Caco-2 (cell line): ENCODE data around the gene TELO2. TPM values are rescaled to one million over a fixed set of nuclear protein-coding genes. Genes with fewer than 3 reads are reported as not detected.

ENCODE experiments used
- BruUV-seq: library from RNA; stranded (reverse); fragments of 400-500 nt; replicated peaks from 2 replicates; lab custom pipeline; 2021; lab: Mats Ljungman, UMichigan
- CTCF ChIA-PET: fragments of 300-600 bp; sonication (Branson Sonifier 250); formaldehyde crosslinking; loops from one replicate; lab custom pipeline; 2022; ENCODE audit warnings: antibody characterized with exemption; lab: Charles Lee
- POLR2A ChIA-PET: fragments of 300-600 bp; sonication (Branson Sonifier 250); formaldehyde crosslinking; loops from one replicate; lab custom pipeline; 2022; ENCODE audit warnings: antibody characterized with exemption; lab: Charles Lee
- DNase-seq, 2 experiments: peaks; one replicate each; pipeline versions ENCODE4 v3.0.0 to v3.0.0-alpha.2; 2020 to 2022
- H3K27me3 ChIP-seq: replicated peaks from 2 replicates; pipeline ENCODE4 v1.6.0; 2011; ENCODE audit warnings: low read length; ENCODE audit not compliant: control insufficient read depth, insufficient read depth
- H3K36me3 ChIP-seq: 2 replicates; pipeline ENCODE4 v1.5.1; 2011; ENCODE audit warnings: low read length; ENCODE audit not compliant: control insufficient read depth, insufficient read depth
- H3K4me1 ChIP-seq: fragments of 250-450 bp; sonication (Bioruptor Pico); 2 replicates; pipeline ENCODE4 v1.5.1; 2020; ENCODE audit warnings: mild to moderate bottlenecking
- H3K4me3 ChIP-seq: 2 replicates; pipeline ENCODE4 v1.5.1; 2011; ENCODE audit warnings: low read depth, mild to moderate bottlenecking, control low read depth, low read length
- H3K9me3 ChIP-seq: fragments of 250-450 bp; sonication (Bioruptor Pico); 2 replicates; pipeline ENCODE4 v1.5.1; 2020; ENCODE audit warnings: mild to moderate bottlenecking, moderate library complexity
- H3K27ac Mint-ChIP-seq: one replicate; pipeline ENCODE4 v1.8.0; 2022; ENCODE audit warnings: mixed read lengths; ENCODE audit not compliant: unreplicated experiment
- H3K27me3 Mint-ChIP-seq: one replicate; pipeline ENCODE4 v1.8.0; 2022; ENCODE audit warnings: mixed read lengths; ENCODE audit not compliant: insufficient read depth, unreplicated experiment
- H3K36me3 Mint-ChIP-seq: one replicate; pipeline ENCODE4 v1.8.0; 2022; ENCODE audit warnings: mild to moderate bottlenecking, mixed read lengths; ENCODE audit not compliant: insufficient read depth, unreplicated experiment
- H3K4me1 Mint-ChIP-seq: one replicate; pipeline ENCODE4 v1.8.0; 2022; ENCODE audit warnings: low read depth, mixed read lengths; ENCODE audit not compliant: unreplicated experiment
- H3K4me3 Mint-ChIP-seq: one replicate; pipeline ENCODE4 v1.8.0; 2022; ENCODE audit warnings: mild to moderate bottlenecking, moderate library complexity, mixed read lengths; ENCODE audit not compliant: unreplicated experiment
- H3K9me3 Mint-ChIP-seq: one replicate; pipeline ENCODE4 v1.8.0; 2022; ENCODE audit warnings: mixed read lengths; ENCODE audit not compliant: unreplicated experiment
- CTCF ChIP-seq, 2 experiments: fragments of 200-600 bp in 1 of 2; IDR thresholded peaks; 1 replicate in 1 of 2; 2 replicates in 1 of 2; pipeline versions ENCODE4 v1.5.1 to v1.8.0; 2011 to 2022; ENCODE audit warnings: antibody characterized with exemption in 1 of 2, control low read depth in 1 of 2, inconsistent platforms in 1 of 2, low read depth in 1 of 2, low read length in 1 of 2, mild to moderate bottlenecking in 1 of 2, moderate library complexity in 1 of 2; ENCODE audit not compliant: insufficient read depth in 1 of 2, severe bottlenecking in 1 of 2, unreplicated experiment in 1 of 2
- intact Hi-C: fragments of 100-400 bp; cut with micrococcal nuclease; formaldehyde crosslinking; loops from one replicate; pipeline ENCODE4 v1.10.0; 2022; ENCODE audit not compliant: unreplicated experiment
- total RNA-seq: library from RNA; stranded (reverse); gene quantifications from 2 replicates; pipeline ENCODE4 v1.2.3, GENCODE V29; 2022

The TELO2 gene
- total RNA-seq, 1 experiment from 2014 or later: 55.7 TPM

GRCh38 chr16:1506494-1507213, 13.5 kb downstream of the TELO2 start:
- Mint-ChIP-seq H3K36me3 (peaks cover 50% of the 10 kb centered on the region), H3K9me3 (no peaks in the 10 kb centered on the region), H3K27ac (no peak overlapping the region), H3K27me3 (no peaks in the 10 kb centered on the region), H3K4me3 (no peak overlapping the region), H3K4me1 (no peaks in the 10 kb centered on the region)
- DNase-seq: no peak
- no peak for TF ChIP-seq CTCF (IDR thresholded peaks at IDR 0.05; ENCODE audit: insufficient read depth in 1 of 2, low read depth in 1 of 2, low read length in 1 of 2, severe bottlenecking in 1 of 2, unreplicated experiment in 1 of 2)
- no peaks in the 10 kb centered on the region for H3K27me3 ChIP-seq
- CTCF ChIA-PET: no interaction called here
- POLR2A ChIA-PET: no interaction called here
- intact Hi-C loops: no loop called here
- no TSS peak for BruUV-seq
- H3K4me1 ChIP-seq: no peaks in the 10 kb centered on the region
- peaks cover 3% of the 10 kb centered on the region for H3K36me3 ChIP-seq
- H3K4me3 ChIP-seq: no peak overlapping the region
- H3K9me3 ChIP-seq: no peaks in the 10 kb centered on the region

- intact Hi-C loops: no loop called here
- H3K9me3 Mint-ChIP-seq: no peaks in the 10 kb centered on the region
- H3K4me1 Mint-ChIP-seq: no peaks in the 10 kb centered on the region
Observed at GRCh38 chr16:1508494-1509187, 15.5 kb downstream of the TELO2 start.

More at GRCh38 chr16:1508494-1509187, 15.5 kb downstream of the TELO2 start:
- Mint-ChIP-seq H3K27me3 (no peaks in the 10 kb centered on the region), H3K4me3 (no peak overlapping the region), H3K27ac (no peak overlapping the region), H3K36me3 (peaks cover 46% of the 10 kb centered on the region)
- ChIA-PET CTCF (no interaction called here), POLR2A (no interaction called here)
- Histone ChIP-seq H3K27me3 (no peaks in the 10 kb centered on the region), H3K9me3 (no peaks in the 10 kb centered on the region), H3K4me3 (no peak overlapping the region), H3K36me3 (peaks cover 3% of the 10 kb centered on the region), H3K4me1 (no peaks in the 10 kb centered on the region)
- no peak for TF ChIP-seq CTCF (IDR thresholded peaks at IDR 0.05; ENCODE audit: insufficient read depth in 1 of 2, low read depth in 1 of 2, low read length in 1 of 2, severe bottlenecking in 1 of 2, unreplicated experiment in 1 of 2)
- no peak for DNase-seq
- no TSS peak for BruUV-seq
